ENCODE measurements around the gene SLC4A5. TPM values are rescaled to one million over a fixed set of nuclear protein-coding genes. Genes with fewer than 3 reads are reported as not detected.

SLC4A5 gene
- total RNA-seq, 1 experiment from 2014 or later: not detected

GRCh38 chr2:74223941-74224770 is 119.1 kb downstream of the SLC4A5 start:
- TF ChIP-seq EZH2 (IDR thresholded peaks at IDR 0.05; ENCODE audit: low read depth): no peak
- no peak for TF ChIP-seq CTCF (conservative IDR thresholded peaks at IDR 0.05)
- Histone ChIP-seq H3K9me3 (ENCODE audit: insufficient read depth, low read depth) (no peaks in the 10 kb centered on the region), H2AFZ (no peak overlapping the region), H3K27me3 (ENCODE audit: insufficient read depth, low read depth) (no peaks in the 10 kb centered on the region), H3K9me2 (ENCODE audit: insufficient read depth) (no peaks in the 10 kb centered on the region), H3K4me3 (no peak overlapping the region), H3K36me3 (ENCODE audit: low read depth) (no peaks in the 10 kb centered on the region; the same call in 1 of the 2 replicates), H3K27ac (no peak overlapping the region), H3K4me2 (no peak overlapping the region), H4K20me1 (ENCODE audit: insufficient read depth) (peaks cover 17% of the 10 kb centered on the region; the same call in 1 of the 2 replicates), H3K4me1 (replicated peaks; ENCODE audit: insufficient read depth) (no peaks in the 10 kb centered on the region), H3K79me2 (ENCODE audit: low read depth) (no peaks in the 10 kb centered on the region), H3F3A (ENCODE audit: insufficient read depth, low read depth) (peaks cover 49% of the 10 kb centered on the region)
- BruUV-seq (replicated peaks): no TSS peak
- POLR2A ChIA-PET (ENCODE audit: unreplicated experiment): no interaction called here
- intact Hi-C loops (cut with micrococcal nuclease; ENCODE audit: unreplicated experiment): no loop called here
- no peak for DNase-seq
- CTCF ChIA-PET: no interaction called here

- no peaks in the 10 kb centered on the region for H3K9me3 ChIP-seq (ENCODE audit: insufficient read depth, low read depth)
- H3K4me3 ChIP-seq: no peak overlapping the region
- H2AFZ ChIP-seq: no peak overlapping the region
- no peak for TF ChIP-seq CTCF (conservative IDR thresholded peaks at IDR 0.05)
- no peak for TF ChIP-seq EZH2 (IDR thresholded peaks at IDR 0.05; ENCODE audit: low read depth)
- no peaks in the 10 kb centered on the region for H3K9me2 ChIP-seq (ENCODE audit: insufficient read depth)
- H3K79me2 ChIP-seq (ENCODE audit: low read depth): no peaks in the 10 kb centered on the region
- peaks cover 31% of the 10 kb centered on the region; the same call in 1 of the 2 replicates for H4K20me1 ChIP-seq (ENCODE audit: insufficient read depth)
- peaks cover 63% of the 10 kb centered on the region for H3F3A ChIP-seq (ENCODE audit: insufficient read depth, low read depth)
- CTCF ChIA-PET: no interaction called here
- BruUV-seq (replicated peaks): no TSS peak
- H3K27me3 ChIP-seq (ENCODE audit: insufficient read depth, low read depth): no peaks in the 10 kb centered on the region
- intact Hi-C loops (cut with micrococcal nuclease; ENCODE audit: unreplicated experiment): no loop called here
- H3K4me2 ChIP-seq: no peak overlapping the region
- no peak for DNase-seq
- peaks cover 13% of the 10 kb centered on the region for H3K36me3 ChIP-seq (ENCODE audit: low read depth)
- H3K4me1 ChIP-seq (replicated peaks; ENCODE audit: insufficient read depth): no peaks in the 10 kb centered on the region
- no peak overlapping the region for H3K27ac ChIP-seq
- POLR2A ChIA-PET (ENCODE audit: unreplicated experiment): no interaction called here
Measured at GRCh38 chr2:74222300-74222650, 120.9 kb downstream of the SLC4A5 start.

GRCh38 chr2:74221604-74222299 is 121.5 kb downstream of the SLC4A5 start:
- CTCF ChIA-PET: no interaction called here
- BruUV-seq (replicated peaks): no TSS peak

More at GRCh38 chr2:74221604-74222299, 121.5 kb downstream of the SLC4A5 start:
- peaks cover 67% of the 10 kb centered on the region for H3F3A ChIP-seq (ENCODE audit: insufficient read depth, low read depth)
- no peaks in the 10 kb centered on the region for H3K9me2 ChIP-seq (ENCODE audit: insufficient read depth)
- intact Hi-C loops (cut with micrococcal nuclease; ENCODE audit: unreplicated experiment): no loop called here
- no peaks in the 10 kb centered on the region for H3K4me1 ChIP-seq (replicated peaks; ENCODE audit: insufficient read depth)
- H3K9me3 ChIP-seq (ENCODE audit: insufficient read depth, low read depth): no peaks in the 10 kb centered on the region
- peak in 1 of 2 experiments; percentile 37 for DNase-seq
- H3K4me3 ChIP-seq: no peak overlapping the region
- POLR2A ChIA-PET (ENCODE audit: unreplicated experiment): no interaction called here
- H2AFZ ChIP-seq: no peak overlapping the region
- TF ChIP-seq CTCF (conservative IDR thresholded peaks at IDR 0.05): no peak
- TF ChIP-seq EZH2 (IDR thresholded peaks at IDR 0.05; ENCODE audit: low read depth): no peak
- no peaks in the 10 kb centered on the region for H3K27me3 ChIP-seq (ENCODE audit: insufficient read depth, low read depth)
- no peak overlapping the region for H3K4me2 ChIP-seq
- peaks cover 18% of the 10 kb centered on the region for H3K36me3 ChIP-seq (ENCODE audit: low read depth)
- no peaks in the 10 kb centered on the region for H3K79me2 ChIP-seq (ENCODE audit: low read depth)
- peaks cover 37% of the 10 kb centered on the region for H4K20me1 ChIP-seq (ENCODE audit: insufficient read depth)
- H3K27ac ChIP-seq: no peak overlapping the region
